ENCODE measurements around the gene SSX7. TPM values are rescaled to one million over a fixed set of nuclear protein-coding genes. Genes with fewer than 3 reads are reported as not detected.

The SSX7 gene
- total RNA-seq, 2 experiments from 2014 or later = not detected

Other genes with a start within 250 kb of the SSX7 start
- not detected for gene XAGE1A, start 159.1 kb downstream of the SSX7 start, total RNA-seq
- not detected for gene XAGE1B, start 137.8 kb downstream of the SSX7 start, total RNA-seq
- gene SSX2, start 52.3 kb upstream of the SSX7 start, total RNA-seq = not detected
- not detected for gene SSX2B, start 96.4 kb upstream of the SSX7 start, total RNA-seq
- not detected for gene SPANXN5, start 142.5 kb upstream of the SSX7 start, total RNA-seq
- gene XAGE5, start 156.4 kb upstream of the SSX7 start, total RNA-seq = not detected
- gene XAGE3, start 213.2 kb upstream of the SSX7 start, total RNA-seq = not detected
- gene FAM156B, start 242.4 kb upstream of the SSX7 start, total RNA-seq = 10 to 100 TPM; 12.9 to 15.7 TPM